ENCODE measurements around the gene C22orf42.

C22orf42 gene

DNA sequence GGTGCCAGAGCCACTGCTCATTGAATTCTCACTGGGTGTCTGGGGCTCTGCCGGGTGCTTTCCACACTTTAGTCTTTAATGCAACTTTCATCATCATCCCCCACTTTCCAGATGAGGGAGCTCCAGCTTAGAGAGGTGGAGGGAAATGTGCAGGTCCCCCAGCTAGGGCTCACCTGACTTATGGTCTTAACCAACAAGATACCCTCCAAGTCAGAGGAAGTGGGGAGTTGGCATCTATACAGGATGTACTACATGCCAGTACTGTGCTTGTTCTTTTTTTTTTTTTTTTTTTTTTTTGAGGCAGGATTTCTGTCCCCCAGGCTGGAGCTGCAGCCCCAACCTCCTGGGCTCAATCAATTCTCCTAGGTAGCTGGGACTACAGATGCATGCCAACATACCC lies 26.3 kb downstream of the C22orf42 start:
- no peak for FAIRE-seq

DNA sequence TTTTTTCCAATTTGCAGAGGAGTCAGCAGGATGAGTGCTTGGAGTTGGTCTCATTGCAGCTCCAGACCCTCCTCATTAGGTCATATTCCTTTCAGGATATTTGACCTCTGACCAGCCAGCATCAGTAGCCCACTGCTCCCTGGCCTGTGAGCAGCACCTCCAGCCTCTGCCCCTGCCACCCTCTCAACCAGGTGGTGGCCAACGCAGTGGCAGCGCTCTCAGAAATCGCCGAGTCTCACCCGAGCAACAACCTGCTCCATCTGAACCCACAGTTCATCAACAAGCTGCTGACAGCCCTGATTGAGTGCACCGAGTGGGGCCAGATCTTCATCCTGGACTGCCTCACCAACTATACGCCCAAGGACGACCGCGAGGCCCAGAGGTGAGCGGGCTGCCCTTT lies 27.0 kb downstream of the C22orf42 start:
- FAIRE-seq: no peak

DNA sequence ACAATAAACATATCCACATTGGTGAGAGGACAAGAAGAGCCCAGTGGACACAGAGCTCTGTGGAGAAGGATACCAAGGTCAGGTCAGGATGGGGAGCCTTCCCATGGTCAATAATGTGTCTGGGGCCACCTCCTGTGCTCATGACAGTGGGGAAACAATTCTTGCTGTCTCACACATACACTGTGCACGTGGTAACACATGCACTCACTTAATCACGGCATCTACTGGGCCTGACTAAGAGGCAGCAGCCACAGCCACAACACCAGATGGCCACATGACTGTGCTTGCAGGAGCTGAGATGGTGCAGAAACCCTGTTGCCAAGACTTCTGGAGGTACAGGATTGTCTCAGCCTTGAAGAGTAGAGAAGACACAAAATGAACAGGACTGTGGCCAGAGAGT lies 28.6 kb downstream of the C22orf42 start:
- no peak for FAIRE-seq

DNA sequence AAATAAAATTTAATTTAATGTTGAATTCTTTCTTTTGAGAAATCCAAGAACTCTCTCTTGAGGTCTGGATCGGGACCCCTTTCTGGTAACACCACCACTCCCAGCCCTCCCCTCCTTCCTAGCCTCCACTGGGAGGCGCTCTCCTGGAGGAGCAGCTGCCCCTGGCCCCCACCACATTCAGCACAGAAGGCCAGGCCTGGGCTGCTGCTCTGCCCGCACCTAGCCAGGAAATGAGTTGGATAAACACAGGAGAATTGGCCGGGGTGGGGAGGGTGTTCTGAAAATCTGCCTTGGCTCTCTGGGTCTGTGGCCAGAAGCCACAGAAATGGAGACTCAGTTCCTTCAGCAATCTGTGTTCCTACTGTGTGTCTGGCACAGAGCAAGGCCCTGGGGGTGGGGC lies 31.2 kb downstream of the C22orf42 start:
- FAIRE-seq: no peak

DNA sequence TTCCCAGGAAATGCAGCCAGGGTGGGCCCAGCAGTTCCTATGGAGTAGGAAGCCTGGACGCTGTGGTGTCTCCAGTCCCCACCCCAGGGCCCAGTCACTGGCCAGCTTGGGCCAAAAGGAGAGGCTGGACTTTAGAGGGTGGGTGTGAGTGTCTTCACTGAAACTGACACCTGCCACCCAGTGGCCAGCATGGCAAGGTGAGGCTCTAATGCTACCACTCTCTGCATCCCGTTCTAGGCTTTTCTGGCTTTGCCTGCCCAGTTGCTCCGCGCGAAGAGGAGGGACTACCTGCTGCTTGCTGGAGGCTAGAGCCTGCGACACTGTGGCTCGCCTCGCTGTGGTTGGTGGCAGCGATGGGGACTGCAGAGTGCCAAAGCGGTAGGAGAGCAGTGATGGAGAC lies 35.4 kb downstream of the C22orf42 start:
- no peak for FAIRE-seq

DNA sequence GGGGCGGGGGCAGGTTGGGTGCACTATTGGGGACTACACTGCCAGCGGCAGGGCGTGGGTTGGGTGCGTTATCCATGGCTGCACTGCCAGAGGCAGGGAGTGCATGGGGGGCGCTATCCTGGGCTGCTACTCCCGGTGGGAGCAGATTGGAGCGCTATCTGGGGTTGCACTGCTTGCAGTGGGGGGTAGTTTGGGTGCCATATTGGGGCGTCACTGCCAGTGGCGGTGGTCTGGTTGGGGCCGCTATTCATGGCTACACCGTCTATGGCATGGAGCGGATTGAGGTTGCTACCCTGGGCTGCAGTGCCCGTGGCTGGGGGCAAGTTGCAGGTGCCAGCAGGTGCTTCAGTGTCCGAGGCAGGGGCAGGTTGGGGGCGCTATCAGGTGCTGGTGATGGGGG lies 36.2 kb downstream of the C22orf42 start:
- no peak for FAIRE-seq

DNA sequence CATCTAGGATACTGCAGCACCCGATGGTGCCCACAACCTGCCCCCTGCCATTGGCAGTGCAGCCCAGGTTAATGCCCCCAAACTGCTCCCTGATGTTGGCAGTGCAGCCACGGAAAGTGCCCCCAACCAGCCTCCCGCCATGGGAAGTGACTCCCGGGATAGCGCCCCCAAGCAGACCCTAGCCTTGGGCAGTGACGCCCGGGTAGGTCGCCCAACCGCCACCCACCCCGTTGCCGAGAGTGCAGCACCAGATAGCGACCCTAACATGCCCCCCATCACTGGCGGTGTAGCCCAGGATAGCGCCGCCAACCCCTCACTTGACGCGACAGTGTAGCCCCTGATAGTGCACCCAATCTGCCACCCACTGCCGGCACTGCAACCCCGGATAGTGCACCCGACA lies 38.5 kb downstream of the C22orf42 start:
- FAIRE-seq: no peak

DNA sequence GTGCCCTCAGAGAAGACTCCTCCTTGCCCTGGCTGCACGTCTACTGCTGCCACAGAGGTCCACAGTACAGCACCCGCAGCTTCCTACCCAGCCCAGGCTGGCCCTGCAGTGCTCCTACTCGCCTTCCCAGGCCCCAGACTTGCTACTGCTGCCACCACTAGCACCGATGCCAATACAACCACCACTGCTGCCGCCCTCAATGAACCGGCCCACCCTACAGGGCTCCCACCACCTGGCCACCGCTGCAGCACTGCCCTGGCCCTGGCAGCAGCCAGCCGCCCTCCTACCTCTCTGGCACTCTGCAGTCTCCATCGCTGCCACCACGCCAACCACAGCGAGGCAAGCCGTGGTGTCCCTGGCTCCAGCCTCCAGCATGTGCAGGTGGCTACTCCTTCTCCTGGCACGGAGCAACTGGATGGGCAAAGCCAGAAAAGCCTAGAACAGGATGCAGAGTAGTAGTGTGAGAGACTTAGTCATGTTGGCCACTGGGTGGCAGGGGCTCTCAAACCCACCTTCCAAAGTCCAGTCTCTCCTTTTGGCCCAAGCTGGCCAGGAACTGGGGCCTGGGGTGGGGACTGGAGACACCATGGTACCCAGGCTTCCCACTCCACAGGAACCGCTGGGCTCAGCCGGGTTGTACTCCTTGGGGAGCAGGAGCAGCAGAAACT lies 39.4 kb downstream of the C22orf42 start:
- FAIRE-seq: no peak

DNA sequence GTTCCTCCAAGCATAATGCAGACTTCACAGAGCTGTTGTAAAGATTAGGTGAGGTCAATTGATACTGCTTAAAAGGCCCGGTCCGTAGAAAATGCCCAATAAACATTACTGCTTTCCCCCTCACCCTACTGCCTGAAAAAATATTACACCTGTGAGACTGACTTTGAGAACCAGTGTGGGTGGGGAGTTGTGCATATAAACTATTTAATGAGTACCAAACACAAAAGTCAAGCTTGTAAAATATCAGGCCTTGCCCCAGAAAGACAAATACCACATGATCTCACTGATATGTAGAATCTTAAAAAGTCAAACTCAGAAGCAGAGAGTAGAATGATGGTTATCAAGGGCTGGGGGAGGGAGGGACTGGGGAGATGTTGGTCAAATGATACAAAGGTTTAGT lies 46.7 kb downstream of the C22orf42 start:
- no peak for FAIRE-seq

DNA sequence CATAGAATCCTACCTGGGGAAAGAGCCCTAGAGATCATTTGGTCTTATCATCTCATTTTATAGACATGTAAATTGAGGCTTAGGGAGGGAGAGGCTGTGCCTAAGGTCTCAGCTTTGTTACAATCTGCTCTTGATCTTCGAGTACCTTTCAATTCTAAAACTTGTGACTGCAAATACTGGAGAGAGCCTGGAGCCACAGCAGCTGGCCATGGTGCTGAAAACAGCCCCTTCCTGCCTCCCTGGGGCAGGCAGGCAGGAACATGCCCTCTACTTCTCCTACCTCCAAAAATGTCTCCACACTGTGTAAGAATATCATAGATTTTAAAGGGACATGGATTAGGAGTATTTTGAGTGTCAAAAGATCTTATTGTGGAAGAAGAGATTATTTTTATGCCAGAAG lies 52.2 kb downstream of the C22orf42 start:
- FAIRE-seq: no peak

DNA sequence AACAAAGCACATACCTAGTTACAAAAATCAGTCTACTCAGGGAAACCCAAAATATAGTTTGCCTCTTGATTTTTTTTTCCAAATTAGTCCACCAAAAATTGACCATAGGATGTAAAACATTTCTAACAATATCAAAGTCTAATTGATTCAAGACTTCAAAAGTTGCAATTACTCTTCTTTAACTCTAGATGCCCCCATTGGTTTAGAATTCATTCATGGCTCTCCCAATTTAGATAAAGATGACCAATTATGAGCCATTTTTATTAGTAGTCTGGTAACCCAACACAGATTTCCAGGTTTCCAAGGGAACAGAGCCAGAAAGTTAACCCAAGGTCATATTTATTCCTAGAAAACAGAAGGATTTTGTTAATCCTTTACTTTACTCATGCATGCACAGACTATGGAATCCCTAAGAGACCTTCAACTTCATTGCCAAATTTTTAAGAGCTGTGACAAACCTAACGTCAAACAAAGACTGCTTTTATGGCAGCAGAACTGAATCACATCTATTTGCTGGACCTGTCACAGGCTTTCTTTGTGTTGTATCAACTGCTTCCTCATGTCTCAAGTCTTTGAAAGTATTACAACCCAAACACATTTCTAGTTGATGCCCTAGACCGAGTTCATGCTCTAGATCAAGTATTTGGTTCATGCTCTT lies 55.3 kb downstream of the C22orf42 start:
- FAIRE-seq: peak; percentile 84

DNA sequence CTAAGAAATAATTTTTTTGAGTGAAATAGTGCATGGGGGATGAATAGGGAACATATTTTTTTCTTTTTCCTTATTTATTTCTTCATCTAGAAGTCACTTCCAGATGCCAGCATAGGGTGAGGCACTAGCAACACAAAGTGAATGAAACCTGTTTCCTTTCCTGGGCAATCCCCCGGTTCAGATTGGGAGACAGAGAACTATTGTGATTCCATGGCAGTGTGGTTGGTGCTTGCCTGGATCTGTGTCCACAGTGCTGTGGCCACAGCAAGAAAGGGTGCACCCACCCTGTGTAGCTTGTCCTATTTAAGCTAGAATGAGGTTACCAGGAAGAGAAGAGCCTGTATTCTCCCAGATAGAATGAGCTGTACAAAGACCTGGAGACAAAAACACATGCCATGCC lies 58.4 kb downstream of the C22orf42 start:
- FAIRE-seq: no peak

Data from islet of Langerhans (tissue), 1 donor.